ENCODE results near the gene PPP2R1B.

The PPP2R1B gene

DNA sequence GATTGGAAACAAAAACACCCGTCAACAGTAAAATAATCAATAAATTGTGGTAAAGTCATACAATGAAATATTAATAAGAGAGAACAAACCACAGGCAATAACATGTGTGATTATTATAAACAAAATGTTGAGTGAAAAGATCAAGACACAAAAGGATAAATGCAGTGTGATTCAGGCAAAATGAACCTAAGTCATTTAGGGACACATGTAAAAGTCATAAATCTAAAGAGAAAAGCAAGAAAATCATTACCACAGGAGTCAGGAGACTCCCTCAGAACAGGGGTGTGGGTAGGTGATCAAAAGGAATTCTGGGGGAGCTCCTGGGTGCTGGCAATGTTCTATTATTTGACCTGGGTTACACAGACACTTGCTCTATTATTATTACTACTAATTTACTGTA lies 47.9 kb upstream of the PPP2R1B start:
- DNase-seq (ENCODE audit: low read depth in 1 of 2, low spot score in 1 of 2): no peak
- TF ChIP-seq, protein P1, sequence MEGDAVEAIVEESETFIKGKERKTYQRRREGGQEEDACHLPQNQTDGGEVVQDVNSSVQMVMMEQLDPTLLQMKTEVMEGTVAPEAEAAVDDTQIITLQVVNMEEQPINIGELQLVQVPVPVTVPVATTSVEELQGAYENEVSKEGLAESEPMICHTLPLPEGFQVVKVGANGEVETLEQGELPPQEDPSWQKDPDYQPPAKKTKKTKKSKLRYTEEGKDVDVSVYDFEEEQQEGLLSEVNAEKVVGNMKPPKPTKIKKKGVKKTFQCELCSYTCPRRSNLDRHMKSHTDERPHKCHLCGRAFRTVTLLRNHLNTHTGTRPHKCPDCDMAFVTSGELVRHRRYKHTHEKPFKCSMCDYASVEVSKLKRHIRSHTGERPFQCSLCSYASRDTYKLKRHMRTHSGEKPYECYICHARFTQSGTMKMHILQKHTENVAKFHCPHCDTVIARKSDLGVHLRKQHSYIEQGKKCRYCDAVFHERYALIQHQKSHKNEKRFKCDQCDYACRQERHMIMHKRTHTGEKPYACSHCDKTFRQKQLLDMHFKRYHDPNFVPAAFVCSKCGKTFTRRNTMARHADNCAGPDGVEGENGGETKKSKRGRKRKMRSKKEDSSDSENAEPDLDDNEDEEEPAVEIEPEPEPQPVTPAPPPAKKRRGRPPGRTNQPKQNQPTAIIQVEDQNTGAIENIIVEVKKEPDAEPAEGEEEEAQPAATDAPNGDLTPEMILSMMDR (IDR thresholded peaks at IDR 0.05; ENCODE audit: insufficient read depth, low read length): no peak
- TF ChIP-seq, protein P2, sequence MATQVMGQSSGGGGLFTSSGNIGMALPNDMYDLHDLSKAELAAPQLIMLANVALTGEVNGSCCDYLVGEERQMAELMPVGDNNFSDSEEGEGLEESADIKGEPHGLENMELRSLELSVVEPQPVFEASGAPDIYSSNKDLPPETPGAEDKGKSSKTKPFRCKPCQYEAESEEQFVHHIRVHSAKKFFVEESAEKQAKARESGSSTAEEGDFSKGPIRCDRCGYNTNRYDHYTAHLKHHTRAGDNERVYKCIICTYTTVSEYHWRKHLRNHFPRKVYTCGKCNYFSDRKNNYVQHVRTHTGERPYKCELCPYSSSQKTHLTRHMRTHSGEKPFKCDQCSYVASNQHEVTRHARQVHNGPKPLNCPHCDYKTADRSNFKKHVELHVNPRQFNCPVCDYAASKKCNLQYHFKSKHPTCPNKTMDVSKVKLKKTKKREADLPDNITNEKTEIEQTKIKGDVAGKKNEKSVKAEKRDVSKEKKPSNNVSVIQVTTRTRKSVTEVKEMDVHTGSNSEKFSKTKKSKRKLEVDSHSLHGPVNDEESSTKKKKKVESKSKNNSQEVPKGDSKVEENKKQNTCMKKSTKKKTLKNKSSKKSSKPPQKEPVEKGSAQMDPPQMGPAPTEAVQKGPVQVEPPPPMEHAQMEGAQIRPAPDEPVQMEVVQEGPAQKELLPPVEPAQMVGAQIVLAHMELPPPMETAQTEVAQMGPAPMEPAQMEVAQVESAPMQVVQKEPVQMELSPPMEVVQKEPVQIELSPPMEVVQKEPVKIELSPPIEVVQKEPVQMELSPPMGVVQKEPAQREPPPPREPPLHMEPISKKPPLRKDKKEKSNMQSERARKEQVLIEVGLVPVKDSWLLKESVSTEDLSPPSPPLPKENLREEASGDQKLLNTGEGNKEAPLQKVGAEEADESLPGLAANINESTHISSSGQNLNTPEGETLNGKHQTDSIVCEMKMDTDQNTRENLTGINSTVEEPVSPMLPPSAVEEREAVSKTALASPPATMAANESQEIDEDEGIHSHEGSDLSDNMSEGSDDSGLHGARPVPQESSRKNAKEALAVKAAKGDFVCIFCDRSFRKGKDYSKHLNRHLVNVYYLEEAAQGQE (IDR thresholded peaks at IDR 0.05; ENCODE audit: insufficient replicate concordance, low read depth): no peak
- TF ChIP-seq SPI1 (IDR thresholded peaks at IDR 0.05; ENCODE audit: borderline replicate concordance, low read depth) (no peak), GABPA (IDR thresholded peaks at IDR 0.05; ENCODE audit: low read depth) (no peak), POLR2AphosphoS5 (IDR thresholded peaks at IDR 0.05; ENCODE audit: low read depth) (no peak)
- Histone ChIP-seq H3K27me3 (ENCODE audit: insufficient read depth, poor library complexity, severe bottlenecking) (no peaks in the 10 kb centered on the region), H3K4me3 (replicated peaks; ENCODE audit: insufficient read depth, low read length) (no peak overlapping the region), H3K27ac (replicated peaks) (no peak overlapping the region)

DNA sequence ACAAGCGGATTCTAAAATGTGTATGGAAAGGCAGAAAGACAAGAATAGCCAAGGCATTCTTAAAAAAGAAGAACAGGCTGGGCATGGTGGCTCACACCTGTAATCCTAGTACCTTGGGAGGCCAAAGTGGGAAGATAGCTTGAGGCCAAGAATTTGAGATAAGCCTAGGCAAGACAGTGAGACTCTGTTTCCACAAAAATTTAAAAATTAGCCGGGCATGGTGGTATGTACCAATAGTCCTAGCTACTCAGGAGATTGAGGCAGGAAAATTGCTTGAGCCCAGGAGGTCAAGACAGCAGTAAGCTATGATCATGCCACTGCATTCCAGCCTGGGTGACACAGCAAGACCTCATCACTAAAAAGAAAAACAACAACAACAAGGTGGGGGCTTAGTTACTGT lies 46.0 kb upstream of the PPP2R1B start:
- Histone ChIP-seq H3K4me3 (replicated peaks; ENCODE audit: insufficient read depth, low read length) (no peak overlapping the region), H3K27ac (replicated peaks) (no peak overlapping the region), H3K27me3 (ENCODE audit: insufficient read depth, poor library complexity, severe bottlenecking) (no peaks in the 10 kb centered on the region)
- no peak for DNase-seq (ENCODE audit: low read depth in 1 of 2, low spot score in 1 of 2)
- TF ChIP-seq POLR2AphosphoS5 (IDR thresholded peaks at IDR 0.05; ENCODE audit: low read depth) (no peak), SPI1 (IDR thresholded peaks at IDR 0.05; ENCODE audit: borderline replicate concordance, low read depth) (no peak), GABPA (IDR thresholded peaks at IDR 0.05; ENCODE audit: low read depth) (no peak)
- TF ChIP-seq, protein P1 (IDR thresholded peaks at IDR 0.05; ENCODE audit: insufficient read depth, low read length): no peak
- TF ChIP-seq, protein P2 (IDR thresholded peaks at IDR 0.05; ENCODE audit: insufficient replicate concordance, low read depth): no peak

DNA sequence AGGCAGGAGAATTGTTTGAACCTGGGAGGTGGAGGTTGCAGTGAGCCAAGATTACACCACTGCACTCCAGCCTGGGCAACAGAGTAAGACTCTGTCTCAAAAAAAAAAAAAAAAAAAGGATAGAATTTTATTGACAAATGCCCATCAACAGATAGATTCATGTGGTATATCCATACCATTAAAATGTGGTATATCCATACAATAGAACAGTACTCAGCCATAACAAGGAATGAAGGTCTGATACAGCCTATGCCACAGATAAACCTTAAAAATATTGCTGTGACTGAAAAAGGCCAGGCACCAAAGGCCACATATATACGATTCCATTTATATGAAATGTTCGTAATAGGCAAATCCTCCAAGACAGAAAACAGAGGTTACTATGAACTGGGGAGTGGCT lies 45.3 kb upstream of the PPP2R1B start:
- Histone ChIP-seq H3K27me3 (ENCODE audit: insufficient read depth, poor library complexity, severe bottlenecking) (no peaks in the 10 kb centered on the region), H3K4me3 (replicated peaks; ENCODE audit: insufficient read depth, low read length) (no peak overlapping the region), H3K27ac (replicated peaks) (no peak overlapping the region)
- DNase-seq (ENCODE audit: low read depth in 1 of 2, low spot score in 1 of 2): no peak
- TF ChIP-seq, protein P1 (IDR thresholded peaks at IDR 0.05; ENCODE audit: insufficient read depth, low read length): no peak
- TF ChIP-seq, protein P2 (IDR thresholded peaks at IDR 0.05; ENCODE audit: insufficient replicate concordance, low read depth): no peak
- no peak for TF ChIP-seq GABPA (IDR thresholded peaks at IDR 0.05; ENCODE audit: low read depth)
- TF ChIP-seq POLR2AphosphoS5 (IDR thresholded peaks at IDR 0.05; ENCODE audit: low read depth): no peak
- no peak for TF ChIP-seq SPI1 (IDR thresholded peaks at IDR 0.05; ENCODE audit: borderline replicate concordance, low read depth)

All from HL-60 (cell line).